ENCODE measurements around the gene DNASE2. TPM values are rescaled to one million over a fixed set of nuclear protein-coding genes. Genes with fewer than 3 reads are reported as not detected.

DNASE2 gene
- total RNA-seq, 1 donor from 2014 or later = 47.3 TPM

DNA sequence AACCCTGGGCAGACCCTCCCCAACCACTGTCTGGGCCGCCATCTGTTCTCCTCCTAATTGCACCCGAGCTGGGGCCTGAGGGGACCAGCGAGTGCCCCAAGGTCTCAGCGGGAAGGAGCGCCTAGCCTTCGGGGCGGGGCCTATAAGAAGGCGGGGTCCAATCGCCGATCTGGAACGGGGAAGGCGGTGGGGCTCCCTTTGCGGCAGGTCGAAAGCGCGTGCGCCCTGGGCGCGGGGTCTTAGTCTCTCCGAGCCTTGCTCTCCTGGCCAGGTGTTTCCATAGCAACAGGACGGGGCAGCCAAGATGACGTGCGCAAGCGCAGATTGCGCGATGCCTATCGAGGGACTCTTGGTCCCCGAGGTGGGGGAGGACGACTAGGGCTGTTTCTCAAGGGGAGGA, 40.2 kb downstream of the DNASE2 start:
- no peak for DNase-seq (ENCODE audit: extremely low spot score, unreplicated experiment)
- Mint-ChIP-seq H3K9me3 (ENCODE audit: unreplicated experiment) (no peaks in the 10 kb centered on the region), H3K4me1 (ENCODE audit: unreplicated experiment) (peaks cover 19% of the 10 kb centered on the region), H3K27me3 (ENCODE audit: unreplicated experiment) (peaks cover 59% of the 10 kb centered on the region), H3K4me3 (ENCODE audit: unreplicated experiment) (peak overlapping the region; percentile 55), H3K27ac (ENCODE audit: unreplicated experiment) (no peak overlapping the region), H3K36me3 (ENCODE audit: unreplicated experiment) (no peaks in the 10 kb centered on the region)
- TF ChIP-seq, protein P1, sequence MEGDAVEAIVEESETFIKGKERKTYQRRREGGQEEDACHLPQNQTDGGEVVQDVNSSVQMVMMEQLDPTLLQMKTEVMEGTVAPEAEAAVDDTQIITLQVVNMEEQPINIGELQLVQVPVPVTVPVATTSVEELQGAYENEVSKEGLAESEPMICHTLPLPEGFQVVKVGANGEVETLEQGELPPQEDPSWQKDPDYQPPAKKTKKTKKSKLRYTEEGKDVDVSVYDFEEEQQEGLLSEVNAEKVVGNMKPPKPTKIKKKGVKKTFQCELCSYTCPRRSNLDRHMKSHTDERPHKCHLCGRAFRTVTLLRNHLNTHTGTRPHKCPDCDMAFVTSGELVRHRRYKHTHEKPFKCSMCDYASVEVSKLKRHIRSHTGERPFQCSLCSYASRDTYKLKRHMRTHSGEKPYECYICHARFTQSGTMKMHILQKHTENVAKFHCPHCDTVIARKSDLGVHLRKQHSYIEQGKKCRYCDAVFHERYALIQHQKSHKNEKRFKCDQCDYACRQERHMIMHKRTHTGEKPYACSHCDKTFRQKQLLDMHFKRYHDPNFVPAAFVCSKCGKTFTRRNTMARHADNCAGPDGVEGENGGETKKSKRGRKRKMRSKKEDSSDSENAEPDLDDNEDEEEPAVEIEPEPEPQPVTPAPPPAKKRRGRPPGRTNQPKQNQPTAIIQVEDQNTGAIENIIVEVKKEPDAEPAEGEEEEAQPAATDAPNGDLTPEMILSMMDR (IDR thresholded peaks at IDR 0.05) = no peak

DNA sequence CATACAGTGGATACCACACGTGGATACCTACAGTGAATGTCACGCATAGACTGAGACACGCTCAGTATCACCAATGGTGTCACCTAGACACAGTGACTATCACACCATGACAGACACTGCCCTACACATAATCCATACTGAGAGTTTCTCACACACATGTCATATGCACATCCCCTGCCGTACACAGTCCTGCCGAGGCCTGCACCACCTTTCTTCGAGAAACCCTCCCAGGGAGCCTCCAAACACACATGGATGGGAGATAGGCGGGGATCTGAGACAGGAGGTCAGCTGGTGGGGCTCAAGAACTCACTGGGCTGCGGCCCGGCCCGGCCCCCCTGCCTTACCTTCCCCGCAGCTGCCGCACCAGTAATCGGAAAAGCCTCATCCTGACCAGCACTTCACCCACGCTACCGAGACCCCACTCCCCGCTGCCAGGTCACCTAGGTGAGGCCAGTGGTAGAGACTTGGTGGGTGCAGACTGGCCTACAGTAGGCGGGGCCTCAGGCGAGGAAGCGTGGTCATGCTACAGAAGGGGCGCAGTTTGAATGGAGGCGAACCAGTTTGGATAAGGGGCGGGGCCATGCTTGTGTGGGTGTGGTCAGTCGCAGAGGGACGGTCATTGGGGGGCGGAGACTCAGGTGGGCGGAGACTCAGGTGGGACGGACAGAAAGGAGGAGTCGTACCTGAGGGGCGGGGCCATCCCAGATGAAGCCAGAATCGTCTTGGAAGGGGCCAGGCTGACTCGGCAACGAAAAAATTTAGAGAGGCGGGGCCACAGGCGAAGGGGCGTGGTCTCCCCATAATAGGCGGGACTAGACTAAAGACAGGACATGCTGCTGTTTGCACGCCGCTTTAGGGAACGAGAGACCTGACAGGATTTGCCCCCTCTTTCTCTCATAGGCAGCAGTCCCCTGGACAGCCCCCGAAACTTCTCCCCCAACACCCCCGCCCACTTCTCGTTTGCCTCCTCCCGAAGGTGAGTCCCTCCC, 40.9 kb downstream of the DNASE2 start:
- TF ChIP-seq, protein P1 (IDR thresholded peaks at IDR 0.05) = no peak
- H3K36me3 Mint-ChIP-seq (ENCODE audit: unreplicated experiment) = no peaks in the 10 kb centered on the region
- H3K27me3 Mint-ChIP-seq (ENCODE audit: unreplicated experiment) = peaks cover 66% of the 10 kb centered on the region
- DNase-seq (ENCODE audit: extremely low spot score, unreplicated experiment) = no peak
- no peak overlapping the region for H3K27ac Mint-ChIP-seq (ENCODE audit: unreplicated experiment)
- H3K9me3 Mint-ChIP-seq (ENCODE audit: unreplicated experiment) = no peaks in the 10 kb centered on the region
- H3K4me3 Mint-ChIP-seq (ENCODE audit: unreplicated experiment) = peak overlapping the region; percentile 55
- H3K4me1 Mint-ChIP-seq (ENCODE audit: unreplicated experiment) = peaks cover 20% of the 10 kb centered on the region

DNA sequence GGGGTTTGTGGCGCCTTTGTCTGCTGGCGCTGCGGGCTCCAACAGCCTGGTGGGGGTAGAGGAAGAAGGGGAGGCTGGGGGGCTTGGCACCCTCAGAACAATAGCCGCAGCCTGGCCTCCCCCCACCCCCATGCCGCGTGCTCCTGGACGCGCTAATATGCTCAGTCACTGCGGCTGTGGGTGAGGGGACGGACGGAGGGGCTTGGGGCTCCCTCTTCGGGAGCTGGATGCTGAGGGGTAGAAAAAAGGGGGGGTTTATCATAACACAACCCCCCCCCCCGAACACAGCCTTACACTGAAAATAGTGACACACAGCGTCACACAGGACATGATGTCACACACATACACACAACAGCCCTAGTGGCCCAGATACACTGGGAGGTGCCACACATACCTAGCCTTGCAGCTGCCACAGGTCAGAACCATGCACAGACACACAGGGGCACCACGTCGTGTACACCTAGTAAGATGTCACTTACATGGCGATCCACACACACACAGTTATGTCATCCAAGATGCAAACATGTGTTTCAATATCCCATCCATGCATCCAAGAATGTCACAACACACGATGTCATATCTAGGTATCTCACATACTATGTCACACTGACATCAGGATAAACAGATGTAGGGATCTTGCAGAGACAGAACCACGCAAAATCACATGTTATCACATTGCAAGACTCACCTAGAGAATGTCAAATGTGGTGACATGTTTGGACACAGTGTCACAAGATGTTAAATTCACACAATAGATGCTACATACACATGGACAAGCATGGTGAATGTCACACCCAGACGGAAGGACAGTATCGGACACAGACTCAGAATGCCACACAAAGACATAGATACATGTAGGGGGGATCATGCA, 42.1 kb downstream of the DNASE2 start:
- Mint-ChIP-seq H3K4me1 (ENCODE audit: unreplicated experiment) (peaks cover 23% of the 10 kb centered on the region), H3K36me3 (ENCODE audit: unreplicated experiment) (no peaks in the 10 kb centered on the region), H3K27ac (ENCODE audit: unreplicated experiment) (no peak overlapping the region), H3K9me3 (ENCODE audit: unreplicated experiment) (no peaks in the 10 kb centered on the region), H3K4me3 (ENCODE audit: unreplicated experiment) (no peak overlapping the region), H3K27me3 (ENCODE audit: unreplicated experiment) (peaks cover 73% of the 10 kb centered on the region)
- TF ChIP-seq, protein P1 (IDR thresholded peaks at IDR 0.05) = no peak
- no peak for DNase-seq (ENCODE audit: extremely low spot score, unreplicated experiment)

DNA sequence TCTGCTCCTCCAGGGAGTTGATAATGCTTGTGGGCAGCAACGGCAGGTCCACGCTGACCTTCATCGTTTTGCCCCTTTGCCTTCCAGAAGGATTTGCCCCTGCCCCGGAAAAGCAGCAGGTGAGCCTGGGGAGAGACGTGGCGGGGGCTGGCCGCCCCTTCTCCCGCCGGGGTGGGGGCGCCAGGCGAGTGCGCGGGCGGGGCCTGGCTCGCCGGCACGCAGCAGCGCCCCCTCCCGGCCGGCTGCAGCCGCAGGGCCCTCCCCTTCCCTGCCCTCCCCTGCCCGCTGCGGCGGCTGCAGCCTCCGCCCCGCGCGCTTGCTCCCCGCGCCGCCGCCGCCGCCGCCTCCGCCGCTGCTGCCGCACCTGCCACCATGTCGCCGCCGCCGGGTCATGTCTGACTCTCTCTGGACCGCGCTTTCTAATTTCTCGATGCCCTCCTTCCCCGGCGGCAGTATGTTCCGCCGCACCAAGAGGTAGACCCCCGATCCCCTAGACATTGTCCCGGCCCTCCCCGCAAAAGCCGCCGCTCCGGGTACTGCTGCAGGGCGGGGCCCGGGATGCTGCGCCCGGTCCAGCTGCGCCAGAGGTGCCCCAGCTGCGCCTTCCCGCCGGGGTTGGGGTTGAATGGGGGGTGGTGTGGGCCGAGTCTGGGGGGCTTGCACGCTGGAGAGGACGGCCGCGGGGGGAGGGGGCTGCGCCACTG, 42.9 kb downstream of the DNASE2 start, which contains the start of gene MAST1:
Gene MAST1 (plus strand): TSS at position 334 of the 704 bp plus-strand sequence. CDS start 58 bp downstream, at position 392.
- Mint-ChIP-seq H3K9me3 (ENCODE audit: unreplicated experiment) (no peaks in the 10 kb centered on the region), H3K4me3 (ENCODE audit: unreplicated experiment) (peak within 1 kb of the TSS; percentile 50), H3K27me3 (ENCODE audit: unreplicated experiment) (peaks cover 72% of the 10 kb centered on the region), H3K4me1 (ENCODE audit: unreplicated experiment) (peaks cover 24% of the 10 kb centered on the region), H3K36me3 (ENCODE audit: unreplicated experiment) (no peaks in the 10 kb centered on the region), H3K27ac (ENCODE audit: unreplicated experiment) (no peak within 1 kb of the TSS)
- no peak for DNase-seq (ENCODE audit: extremely low spot score, unreplicated experiment)
- TF ChIP-seq, protein P1 (IDR thresholded peaks at IDR 0.05) = peak; percentile 65

All from osteocyte (in vitro differentiated cells).